Loucy (cell line): ENCODE measurements around the gene PYGL.
A peak's percentile ranks its signal among the peaks of the same experiment; 100 is the strongest.

ENCODE experiments used
- H2AFZ ChIP-seq: fragments of 200-600 bp; sonication (generic); 2 replicates; pipeline ENCODE4 v1.6.0; 2016; ENCODE audit warnings: antibody characterized with exemption, mild to moderate bottlenecking, low read length, moderate library complexity
- H3F3A ChIP-seq: fragments of 200-600 bp; 2 replicates; pipeline ENCODE4 v1.6.0; 2016; ENCODE audit warnings: antibody characterized with exemption, low read depth, mild to moderate bottlenecking
- H3K27me3 ChIP-seq: fragments of 200-600 bp; sonication (generic); 2 replicates; pipeline ENCODE4 v1.6.1; 2014; ENCODE audit warnings: low read length, mild to moderate bottlenecking; ENCODE audit not compliant: insufficient read depth, poor library complexity, severe bottlenecking
- H3K36me3 ChIP-seq: fragments of 200-600 bp; sonication (generic); 2 replicates; pipeline ENCODE4 v1.6.1; 2016; ENCODE audit warnings: low read length; ENCODE audit not compliant: insufficient read depth
- H3K4me1 ChIP-seq: fragments of 200-600 bp; sonication (generic); 2 replicates; pipeline ENCODE4 v1.5.1; 2014; ENCODE audit warnings: low read length, mild to moderate bottlenecking; ENCODE audit not compliant: insufficient read depth, poor library complexity, severe bottlenecking
- H3K4me2 ChIP-seq: fragments of 200-600 bp; sonication (generic); 2 replicates; pipeline ENCODE4 v1.6.0; 2014; ENCODE audit warnings: antibody characterized with exemption, low read length, low read depth, mild to moderate bottlenecking; ENCODE audit not compliant: poor library complexity, severe bottlenecking
- H3K4me3 ChIP-seq: fragments of 200-600 bp; sonication (generic); 2 replicates; pipeline ENCODE4 v1.5.1; 2014; ENCODE audit warnings: low read length, mild to moderate bottlenecking, mixed read lengths; ENCODE audit not compliant: poor library complexity, severe bottlenecking
- H3K79me2 ChIP-seq: fragments of 200-600 bp; sonication (generic); 2 replicates; pipeline ENCODE4 v1.6.1; 2014; ENCODE audit warnings: low read length; ENCODE audit not compliant: insufficient read depth
- H3K9ac ChIP-seq: fragments of 200-600 bp; sonication (generic); 2 replicates; pipeline ENCODE4 v1.6.0; 2014; ENCODE audit warnings: mild to moderate bottlenecking, low read depth, low read length, moderate library complexity; ENCODE audit not compliant: poor library complexity, severe bottlenecking
- H3K9me2 ChIP-seq: fragments of 200-600 bp; sonication (generic); replicated peaks from 2 replicates; pipeline ENCODE4 v1.6.1; 2016; ENCODE audit warnings: low read depth, low read length, mixed read lengths
- H3K9me3 ChIP-seq: fragments of 200-600 bp; sonication (generic); 2 replicates; pipeline ENCODE4 v1.6.1; 2014; ENCODE audit warnings: mild to moderate bottlenecking, antibody characterized with exemption, low read length, low read depth; ENCODE audit not compliant: insufficient read depth
- H4K20me1 ChIP-seq: fragments of 200-600 bp; sonication (generic); 2 replicates; pipeline ENCODE4 v1.6.0; 2014; ENCODE audit warnings: antibody characterized with exemption, low read length, mild to moderate bottlenecking; ENCODE audit not compliant: insufficient read depth, poor library complexity, severe bottlenecking
- CTCF ChIP-seq: fragments of 200-600 bp; sonication (generic); conservative IDR thresholded peaks from 2 replicates; pipeline ENCODE4 v1.5.1; 2014; ENCODE audit warnings: mild to moderate bottlenecking, antibody characterized with exemption, low read length
- EZH2phosphoT487 ChIP-seq: fragments of 200-600 bp; IDR thresholded peaks from 2 replicates; pipeline ENCODE4 v1.6.1; 2018; ENCODE audit warnings: antibody characterized with exemption, mild to moderate bottlenecking, moderate library complexity, borderline replicate concordance

Gene PYGL

GRCh38 chr14:50929506-50929905 is 14.8 kb downstream of the PYGL start:
- no peaks in the 10 kb centered on the region for H4K20me1 ChIP-seq
- no peak overlapping the region for H3K4me2 ChIP-seq
- peaks cover 4% of the 10 kb centered on the region; the same call in 1 of the 2 replicates for H3K36me3 ChIP-seq
- peaks cover 45% of the 10 kb centered on the region for H3K4me1 ChIP-seq
- H3K79me2 ChIP-seq: no peaks in the 10 kb centered on the region
- no peak for TF ChIP-seq EZH2phosphoT487
- TF ChIP-seq CTCF: no peak
- H3F3A ChIP-seq: peaks cover 12% of the 10 kb centered on the region
- no peaks in the 10 kb centered on the region for H3K27me3 ChIP-seq
- no peak overlapping the region for H2AFZ ChIP-seq
- no peaks in the 10 kb centered on the region for H3K9me2 ChIP-seq
- H3K9ac ChIP-seq: no peak overlapping the region
- H3K4me3 ChIP-seq: no peak overlapping the region
- no peaks in the 10 kb centered on the region for H3K9me3 ChIP-seq

- Histone ChIP-seq H3F3A (peaks cover 12% of the 10 kb centered on the region), H4K20me1 (no peaks in the 10 kb centered on the region), H3K9me3 (no peaks in the 10 kb centered on the region), H3K36me3 (peaks cover 4% of the 10 kb centered on the region; the same call in 1 of the 2 replicates), H3K4me2 (peak overlapping the region; percentile 43), H3K9ac (peak overlapping the region; percentile 22), H3K4me1 (peaks cover 48% of the 10 kb centered on the region), H3K79me2 (no peaks in the 10 kb centered on the region), H3K4me3 (no peak overlapping the region), H2AFZ (peak overlapping the region; percentile 38; the same call in 1 of the 2 replicates), H3K9me2 (no peaks in the 10 kb centered on the region), H3K27me3 (no peaks in the 10 kb centered on the region)
- TF ChIP-seq CTCF (no peak), EZH2phosphoT487 (no peak)
Measured at GRCh38 chr14:50928002-50928635, 16.2 kb downstream of the PYGL start.

DNA sequence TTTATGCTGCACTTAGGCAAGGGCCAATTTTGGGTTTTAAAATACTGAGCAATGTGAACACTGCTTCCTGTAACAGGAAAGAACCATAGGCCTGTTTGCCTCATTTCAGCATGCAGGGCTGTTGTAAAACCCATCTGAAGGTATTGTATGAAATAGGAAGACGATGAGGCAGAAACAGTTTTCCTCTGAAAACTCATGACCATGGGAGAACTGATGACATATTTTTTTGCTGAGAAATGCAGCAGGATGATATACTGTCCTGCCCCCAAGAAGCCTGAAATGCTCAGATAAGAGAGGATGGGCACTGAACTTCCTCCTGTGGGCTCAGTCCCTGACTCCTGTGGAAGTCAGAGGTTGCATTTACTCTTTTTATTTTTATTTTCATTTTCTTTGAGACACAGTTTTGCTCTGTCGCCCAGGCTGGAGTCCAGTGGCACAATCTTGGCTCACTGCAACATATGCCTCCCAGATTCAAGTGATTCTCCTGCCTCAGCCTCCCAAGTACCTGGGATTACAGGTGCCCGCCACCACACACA is 17.4 kb downstream of the PYGL start:
- TF ChIP-seq EZH2phosphoT487 (no peak), CTCF (no peak)
- Histone ChIP-seq H2AFZ (no peak overlapping the region), H3K36me3 (peaks cover 7% of the 10 kb centered on the region; the same call in 1 of the 2 replicates), H3K4me2 (peak overlapping the region; percentile 43), H3K79me2 (no peaks in the 10 kb centered on the region), H3K27me3 (no peaks in the 10 kb centered on the region), H3K9ac (peak overlapping the region; percentile 22), H4K20me1 (no peaks in the 10 kb centered on the region), H3F3A (peaks cover 12% of the 10 kb centered on the region), H3K9me3 (no peaks in the 10 kb centered on the region), H3K4me1 (peaks cover 37% of the 10 kb centered on the region), H3K9me2 (no peaks in the 10 kb centered on the region), H3K4me3 (peak overlapping the region; percentile 26)
